Neural cell (in vitro differentiated cells): ENCODE data around the gene MYBBP1A. TPM values are rescaled to one million over a fixed set of nuclear protein-coding genes. Genes with fewer than 3 reads are reported as not detected.

Experiments used
- H2AFZ ChIP-seq: fragments of 200-600, 300-800 bp; sonication (generic), shearing (Covaris generic); 2 replicates; pipeline ENCODE4 v1.6.0; 2014; ENCODE audit warnings: low read depth, mild to moderate bottlenecking, antibody characterized with exemption, low read length, moderate library complexity
- H3F3A ChIP-seq: fragments of 200-600 bp; shearing (Covaris generic); 2 replicates; pipeline ENCODE4 v1.6.1; 2016; ENCODE audit warnings: mild to moderate bottlenecking, moderate library complexity, mixed read lengths, antibody characterized with exemption, low read length; ENCODE audit not compliant: insufficient read depth, poor library complexity, severe bottlenecking
- H3K27ac ChIP-seq: fragments of 200-600, 300-800 bp; sonication (generic), shearing (Covaris generic); 2 replicates; pipeline ENCODE4 v1.5.1; 2014; ENCODE audit warnings: mild to moderate bottlenecking, low read length, moderate library complexity
- H3K27me3 ChIP-seq: fragments of 300-800, 200-600 bp; sonication (generic), shearing (Covaris generic); 2 replicates; pipeline ENCODE4 v1.6.0; 2014; ENCODE audit warnings: mild to moderate bottlenecking, low read depth, low read length, moderate library complexity; ENCODE audit not compliant: insufficient read depth
- H3K36me3 ChIP-seq: fragments of 300-800, 200-600 bp; sonication (generic), shearing (Covaris generic); 2 replicates; pipeline ENCODE4 v1.5.1; 2014; ENCODE audit warnings: mild to moderate bottlenecking, antibody characterized with exemption, low read length, moderate library complexity; ENCODE audit not compliant: insufficient read depth
- H3K4me2 ChIP-seq: fragments of 300-800, 200-600 bp; sonication (generic), shearing (Covaris generic); 2 replicates; pipeline ENCODE4 v1.6.0; 2014; ENCODE audit warnings: mild to moderate bottlenecking, low read length
- H3K4me3 ChIP-seq: fragments of 300-800, 200-600 bp; sonication (generic), shearing (Covaris generic); 2 replicates; pipeline ENCODE4 v1.5.1; 2014; ENCODE audit warnings: mild to moderate bottlenecking, low read length, moderate library complexity
- H3K79me2 ChIP-seq: fragments of 200-600 bp; shearing (Covaris generic); replicated peaks from 2 replicates; pipeline ENCODE4 v1.6.0; 2014; ENCODE audit warnings: mild to moderate bottlenecking, low read length, moderate library complexity; ENCODE audit not compliant: insufficient read depth
- H3K9ac ChIP-seq: fragments of 300-800, 200-600 bp; sonication (generic), shearing (Covaris generic); 2 replicates; pipeline ENCODE4 v1.6.1; 2016; ENCODE audit warnings: mild to moderate bottlenecking, low read length, mixed read lengths
- H3K9me2 ChIP-seq: fragments of 200-600 bp; shearing (Covaris generic); 2 replicates; pipeline ENCODE4 v1.6.1; 2016; ENCODE audit warnings: mild to moderate bottlenecking, low read length, mixed read lengths; ENCODE audit not compliant: insufficient read depth
- H3K9me3 ChIP-seq: fragments of 200-600, 300-800 bp; sonication (generic), shearing (Covaris generic); 2 replicates; pipeline ENCODE4 v1.6.1; 2016; ENCODE audit warnings: mild to moderate bottlenecking, mixed run types, low read length, moderate library complexity, mixed read lengths
- H4K20me1 ChIP-seq: fragments of 200-600 bp; shearing (Covaris generic); 2 replicates; pipeline ENCODE4 v1.6.1; 2016; ENCODE audit warnings: mild to moderate bottlenecking, mixed run types; ENCODE audit not compliant: insufficient read depth
- EP300 ChIP-seq: fragments of 450-650 bp; conservative IDR thresholded peaks from 2 replicates; pipeline ENCODE4 v1.6.1; 2014; ENCODE audit warnings: antibody characterized with exemption, mild to moderate bottlenecking, moderate library complexity; ENCODE audit not compliant: poor library complexity, severe bottlenecking
- EZH2 ChIP-seq: fragments of 200-600, 300-800 bp; shearing (Covaris generic), sonication (generic); IDR thresholded peaks from 2 replicates; pipeline ENCODE4 v1.6.1; 2014; ENCODE audit warnings: antibody characterized with exemption, low read length, borderline replicate concordance, mild to moderate bottlenecking; ENCODE audit not compliant: insufficient read depth, poor library complexity, severe bottlenecking
- MXI1 ChIP-seq: fragments of 450-650 bp; conservative IDR thresholded peaks from 2 replicates; pipeline ENCODE4 v1.6.1; 2014; ENCODE audit warnings: antibody characterized with exemption, mild to moderate bottlenecking; ENCODE audit not compliant: poor library complexity, severe bottlenecking
- POLR2AphosphoS5 ChIP-seq: IDR thresholded peaks from 2 replicates; pipeline ENCODE4 v1.6.1; 2012
- RAD21 ChIP-seq: fragments of 450-650 bp; conservative IDR thresholded peaks from 2 replicates; pipeline ENCODE4 v1.6.1; 2014; ENCODE audit warnings: antibody characterized with exemption, mild to moderate bottlenecking, moderate library complexity
- SMC3 ChIP-seq: fragments of 450-650 bp; conservative IDR thresholded peaks from 2 replicates; pipeline ENCODE4 v1.6.1; 2014; ENCODE audit warnings: antibody characterized with exemption, mild to moderate bottlenecking, moderate library complexity; ENCODE audit not compliant: poor library complexity
- TAF1 ChIP-seq: IDR thresholded peaks from 2 replicates; pipeline ENCODE4 v1.6.1; 2012; ENCODE audit warnings: low read depth
- polyA plus RNA-seq: library from polyadenylated mRNA; depleted of rRNA; stranded (reverse); fragments of >200 nt; gene quantifications from 2 replicates; pipeline ENCODE4 v1.2.3, GENCODE V29; 2014
- TF ChIP-seq, protein P1 (sequence below): fragments of 450-650 bp; IDR thresholded peaks from 2 replicates; pipeline ENCODE4 v1.5.1; 2014; ENCODE audit warnings: antibody characterized with exemption, mild to moderate bottlenecking, moderate library complexity; ENCODE audit not compliant: poor library complexity, severe bottlenecking
- TF ChIP-seq, protein P2 (sequence below): IDR thresholded peaks from 2 replicates; pipeline ENCODE4 v1.6.1; 2012; ENCODE audit warnings: borderline replicate concordance

The MYBBP1A gene
- polyA plus RNA-seq, 1 donor from 2014 or later = 15.6 TPM

GRCh38 chr17:4541328-4542002 is 13.7 kb downstream of the MYBBP1A start:
- Histone ChIP-seq H3K36me3 (no peaks in the 10 kb centered on the region), H3K4me3 (no peak overlapping the region), H3F3A (no peaks in the 10 kb centered on the region), H3K9ac (no peak overlapping the region), H3K9me3 (no peaks in the 10 kb centered on the region), H3K9me2 (no peaks in the 10 kb centered on the region), H3K79me2 (no peaks in the 10 kb centered on the region), H3K27me3 (no peaks in the 10 kb centered on the region), H4K20me1 (no peaks in the 10 kb centered on the region), H2AFZ (no peak overlapping the region), H3K4me2 (no peak overlapping the region), H3K27ac (no peak overlapping the region)
- TF ChIP-seq EP300 = no peak
- TF ChIP-seq, protein P1, sequence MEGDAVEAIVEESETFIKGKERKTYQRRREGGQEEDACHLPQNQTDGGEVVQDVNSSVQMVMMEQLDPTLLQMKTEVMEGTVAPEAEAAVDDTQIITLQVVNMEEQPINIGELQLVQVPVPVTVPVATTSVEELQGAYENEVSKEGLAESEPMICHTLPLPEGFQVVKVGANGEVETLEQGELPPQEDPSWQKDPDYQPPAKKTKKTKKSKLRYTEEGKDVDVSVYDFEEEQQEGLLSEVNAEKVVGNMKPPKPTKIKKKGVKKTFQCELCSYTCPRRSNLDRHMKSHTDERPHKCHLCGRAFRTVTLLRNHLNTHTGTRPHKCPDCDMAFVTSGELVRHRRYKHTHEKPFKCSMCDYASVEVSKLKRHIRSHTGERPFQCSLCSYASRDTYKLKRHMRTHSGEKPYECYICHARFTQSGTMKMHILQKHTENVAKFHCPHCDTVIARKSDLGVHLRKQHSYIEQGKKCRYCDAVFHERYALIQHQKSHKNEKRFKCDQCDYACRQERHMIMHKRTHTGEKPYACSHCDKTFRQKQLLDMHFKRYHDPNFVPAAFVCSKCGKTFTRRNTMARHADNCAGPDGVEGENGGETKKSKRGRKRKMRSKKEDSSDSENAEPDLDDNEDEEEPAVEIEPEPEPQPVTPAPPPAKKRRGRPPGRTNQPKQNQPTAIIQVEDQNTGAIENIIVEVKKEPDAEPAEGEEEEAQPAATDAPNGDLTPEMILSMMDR = no peak
- TF ChIP-seq TAF1 = no peak
- TF ChIP-seq POLR2AphosphoS5 = no peak
- TF ChIP-seq SMC3 = no peak
- TF ChIP-seq RAD21 = no peak
- no peak for TF ChIP-seq MXI1
- TF ChIP-seq EZH2 = no peak
- TF ChIP-seq, protein P2, sequence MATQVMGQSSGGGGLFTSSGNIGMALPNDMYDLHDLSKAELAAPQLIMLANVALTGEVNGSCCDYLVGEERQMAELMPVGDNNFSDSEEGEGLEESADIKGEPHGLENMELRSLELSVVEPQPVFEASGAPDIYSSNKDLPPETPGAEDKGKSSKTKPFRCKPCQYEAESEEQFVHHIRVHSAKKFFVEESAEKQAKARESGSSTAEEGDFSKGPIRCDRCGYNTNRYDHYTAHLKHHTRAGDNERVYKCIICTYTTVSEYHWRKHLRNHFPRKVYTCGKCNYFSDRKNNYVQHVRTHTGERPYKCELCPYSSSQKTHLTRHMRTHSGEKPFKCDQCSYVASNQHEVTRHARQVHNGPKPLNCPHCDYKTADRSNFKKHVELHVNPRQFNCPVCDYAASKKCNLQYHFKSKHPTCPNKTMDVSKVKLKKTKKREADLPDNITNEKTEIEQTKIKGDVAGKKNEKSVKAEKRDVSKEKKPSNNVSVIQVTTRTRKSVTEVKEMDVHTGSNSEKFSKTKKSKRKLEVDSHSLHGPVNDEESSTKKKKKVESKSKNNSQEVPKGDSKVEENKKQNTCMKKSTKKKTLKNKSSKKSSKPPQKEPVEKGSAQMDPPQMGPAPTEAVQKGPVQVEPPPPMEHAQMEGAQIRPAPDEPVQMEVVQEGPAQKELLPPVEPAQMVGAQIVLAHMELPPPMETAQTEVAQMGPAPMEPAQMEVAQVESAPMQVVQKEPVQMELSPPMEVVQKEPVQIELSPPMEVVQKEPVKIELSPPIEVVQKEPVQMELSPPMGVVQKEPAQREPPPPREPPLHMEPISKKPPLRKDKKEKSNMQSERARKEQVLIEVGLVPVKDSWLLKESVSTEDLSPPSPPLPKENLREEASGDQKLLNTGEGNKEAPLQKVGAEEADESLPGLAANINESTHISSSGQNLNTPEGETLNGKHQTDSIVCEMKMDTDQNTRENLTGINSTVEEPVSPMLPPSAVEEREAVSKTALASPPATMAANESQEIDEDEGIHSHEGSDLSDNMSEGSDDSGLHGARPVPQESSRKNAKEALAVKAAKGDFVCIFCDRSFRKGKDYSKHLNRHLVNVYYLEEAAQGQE = no peak

DNA sequence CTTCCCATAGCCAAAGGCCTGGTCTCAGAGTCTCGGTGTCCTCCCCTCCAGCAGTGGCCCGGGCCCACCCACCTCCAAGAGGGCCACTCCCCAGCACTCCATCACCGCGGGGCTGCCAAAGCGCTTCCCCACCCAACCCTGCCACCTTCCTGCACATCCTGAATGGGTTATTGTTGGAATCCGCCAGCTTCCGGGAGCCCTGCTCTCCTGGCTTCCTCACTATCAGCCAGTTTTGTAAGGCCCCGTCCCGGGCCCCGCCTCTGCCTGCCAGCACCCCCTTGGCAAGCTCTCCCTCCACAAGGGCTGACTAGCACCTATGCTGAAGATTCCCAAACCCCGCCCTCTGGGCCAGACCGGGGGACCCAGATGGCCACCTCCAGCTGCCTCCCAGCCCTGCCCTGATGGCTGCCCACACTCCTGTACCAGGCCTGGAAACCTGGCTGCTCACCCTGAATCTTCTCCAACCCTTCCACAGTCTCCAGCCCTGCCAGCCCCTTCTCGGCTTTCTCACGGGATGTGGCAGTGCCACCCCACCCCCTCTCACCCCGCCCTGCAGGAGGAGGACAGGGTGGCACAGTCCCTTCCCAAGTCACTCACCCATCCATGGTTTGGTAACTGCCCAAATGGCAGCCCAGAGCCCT is 14.4 kb downstream of the MYBBP1A start:
- Histone ChIP-seq H3K27ac (no peak overlapping the region), H3K4me3 (no peak overlapping the region), H3K36me3 (no peaks in the 10 kb centered on the region), H4K20me1 (no peaks in the 10 kb centered on the region), H3K4me2 (no peak overlapping the region), H3K9ac (no peak overlapping the region), H2AFZ (no peak overlapping the region), H3K9me2 (no peaks in the 10 kb centered on the region), H3F3A (no peaks in the 10 kb centered on the region), H3K79me2 (no peaks in the 10 kb centered on the region), H3K9me3 (no peaks in the 10 kb centered on the region), H3K27me3 (no peaks in the 10 kb centered on the region)
- TF ChIP-seq EZH2 (no peak), MXI1 (no peak), POLR2AphosphoS5 (no peak), RAD21 (no peak), SMC3 (no peak), EP300 (no peak), TAF1 (no peak)
- TF ChIP-seq, protein P2 = no peak
- TF ChIP-seq, protein P1 = no peak
